ENCODE measurements around the gene RCCD1. TPM values are rescaled to one million over a fixed set of nuclear protein-coding genes. Genes with fewer than 3 reads are reported as not detected.
"Not testable (repeated sequence)": the region's sequence is repeated elsewhere in the genome, so short reads cannot be mapped to it uniquely, and the experiment has no call there.

RCCD1 gene
- total RNA-seq, 1 donor = 1.3 TPM

GRCh38 chr15:90914305-90915080 lies 40.2 kb upstream of the RCCD1 start:
- Histone ChIP-seq H3K4me3 (ENCODE audit: low read length) (no peak overlapping the region), H3K4me1 (ENCODE audit: insufficient read depth, low read length) (peaks cover 46% of the 10 kb centered on the region), H3K27me3 (ENCODE audit: insufficient read depth, low read length) (no peaks in the 10 kb centered on the region), H3K9me3 (ENCODE audit: low read depth, low read length) (no peaks in the 10 kb centered on the region)

GRCh38 chr15:90915216-90915807 lies 39.4 kb upstream of the RCCD1 start:
- Histone ChIP-seq H3K4me1 (ENCODE audit: insufficient read depth, low read length) (peaks cover 46% of the 10 kb centered on the region), H3K27me3 (ENCODE audit: insufficient read depth, low read length) (no peaks in the 10 kb centered on the region), H3K4me3 (ENCODE audit: low read length) (no peak overlapping the region), H3K9me3 (ENCODE audit: low read depth, low read length) (no peaks in the 10 kb centered on the region)

- Histone ChIP-seq H3K4me1 (ENCODE audit: insufficient read depth, low read length) (peaks cover 46% of the 10 kb centered on the region), H3K4me3 (ENCODE audit: low read length) (peak overlapping the region; percentile 29), H3K27me3 (ENCODE audit: insufficient read depth, low read length) (no peaks in the 10 kb centered on the region), H3K9me3 (ENCODE audit: low read depth, low read length) (no peaks in the 10 kb centered on the region)
These were observed 38.8 kb upstream of the RCCD1 start for GRCh38 chr15:90915808-90916440.

GRCh38 chr15:90916461-90916860 lies 38.2 kb upstream of the RCCD1 start:
- H3K9me3 ChIP-seq (ENCODE audit: low read depth, low read length) = no peaks in the 10 kb centered on the region
- H3K27me3 ChIP-seq (ENCODE audit: insufficient read depth, low read length) = no peaks in the 10 kb centered on the region
- H3K4me3 ChIP-seq (ENCODE audit: low read length) = peak overlapping the region; percentile 29
- H3K4me1 ChIP-seq (ENCODE audit: insufficient read depth, low read length) = peaks cover 46% of the 10 kb centered on the region

GRCh38 chr15:90917569-90917968 lies 37.1 kb upstream of the RCCD1 start:
- Histone ChIP-seq H3K4me3 (ENCODE audit: low read length) (no peak overlapping the region), H3K27me3 (ENCODE audit: insufficient read depth, low read length) (no peaks in the 10 kb centered on the region)

GRCh38 chr15:90918034-90918788 lies 36.5 kb upstream of the RCCD1 start:
- no peaks in the 10 kb centered on the region for H3K27me3 ChIP-seq (ENCODE audit: insufficient read depth, low read length)
- no peak overlapping the region for H3K4me3 ChIP-seq (ENCODE audit: low read length)
- H3K4me1 ChIP-seq (ENCODE audit: insufficient read depth, low read length) = peaks cover 38% of the 10 kb centered on the region
- no peaks in the 10 kb centered on the region for H3K9me3 ChIP-seq (ENCODE audit: low read depth, low read length)

More at GRCh38 chr15:90917569-90917968, 37.1 kb upstream of the RCCD1 start:
- peaks cover 44% of the 10 kb centered on the region for H3K4me1 ChIP-seq (ENCODE audit: insufficient read depth, low read length)
- H3K9me3 ChIP-seq (ENCODE audit: low read depth, low read length) = no peaks in the 10 kb centered on the region

GRCh38 chr15:90918835-90919234 lies 35.8 kb upstream of the RCCD1 start:
- H3K9me3 ChIP-seq (ENCODE audit: low read depth, low read length) = no peaks in the 10 kb centered on the region
- H3K4me3 ChIP-seq (ENCODE audit: low read length) = no peak overlapping the region
- H3K27me3 ChIP-seq (ENCODE audit: insufficient read depth, low read length) = no peaks in the 10 kb centered on the region
- peaks cover 31% of the 10 kb centered on the region for H3K4me1 ChIP-seq (ENCODE audit: insufficient read depth, low read length)

- Histone ChIP-seq H3K9me3 (ENCODE audit: low read depth, low read length) (no peaks in the 10 kb centered on the region), H3K4me3 (ENCODE audit: low read length) (no peak overlapping the region), H3K4me1 (ENCODE audit: insufficient read depth, low read length) (peaks cover 3% of the 10 kb centered on the region), H3K27me3 (ENCODE audit: insufficient read depth, low read length) (no peaks in the 10 kb centered on the region)
These were observed 32.8 kb upstream of the RCCD1 start for GRCh38 chr15:90921887-90922286.

GRCh38 chr15:90922712-90923322 lies 31.9 kb upstream of the RCCD1 start:
- not testable (repeated sequence) for H3K9me3 ChIP-seq (ENCODE audit: low read depth, low read length); H3K4me3 ChIP-seq (ENCODE audit: low read length); H3K4me1 ChIP-seq (ENCODE audit: insufficient read depth, low read length)

GRCh38 chr15:90924375-90924774 lies 30.3 kb upstream of the RCCD1 start:
- Histone ChIP-seq H3K27me3 (ENCODE audit: insufficient read depth, low read length) (no peaks in the 10 kb centered on the region), H3K4me1 (ENCODE audit: insufficient read depth, low read length) (peaks cover 16% of the 10 kb centered on the region), H3K9me3 (ENCODE audit: low read depth, low read length) (no peaks in the 10 kb centered on the region), H3K4me3 (ENCODE audit: low read length) (no peak overlapping the region)

More at GRCh38 chr15:90922712-90923322, 31.9 kb upstream of the RCCD1 start:
- not testable (repeated sequence) for H3K27me3 ChIP-seq (ENCODE audit: insufficient read depth, low read length)

GRCh38 chr15:90926766-90927165 lies 27.9 kb upstream of the RCCD1 start:
- peaks cover 37% of the 10 kb centered on the region for H3K4me1 ChIP-seq (ENCODE audit: insufficient read depth, low read length)
- H3K27me3 ChIP-seq (ENCODE audit: insufficient read depth, low read length); H3K9me3 ChIP-seq (ENCODE audit: low read depth, low read length); H3K4me3 ChIP-seq (ENCODE audit: low read length): not testable (repeated sequence)

- peaks cover 47% of the 10 kb centered on the region for H3K4me1 ChIP-seq (ENCODE audit: insufficient read depth, low read length)
- not testable (repeated sequence) for H3K27me3 ChIP-seq (ENCODE audit: insufficient read depth, low read length); H3K9me3 ChIP-seq (ENCODE audit: low read depth, low read length); H3K4me3 ChIP-seq (ENCODE audit: low read length)
These were observed 26.6 kb upstream of the RCCD1 start for GRCh38 chr15:90928106-90928505.

GRCh38 chr15:90929246-90930019 lies 25.3 kb upstream of the RCCD1 start:
- Histone ChIP-seq H3K27me3 (ENCODE audit: insufficient read depth, low read length) (no peaks in the 10 kb centered on the region), H3K9me3 (ENCODE audit: low read depth, low read length) (no peaks in the 10 kb centered on the region), H3K4me1 (ENCODE audit: insufficient read depth, low read length) (peaks cover 56% of the 10 kb centered on the region), H3K4me3 (ENCODE audit: low read length) (peak overlapping the region; percentile 68)

All from mononuclear cell (primary cell).